ENCODE results near the gene CKB. TPM values are rescaled to one million over a fixed set of nuclear protein-coding genes. Genes with fewer than 3 reads are reported as not detected.

Gene CKB
- total RNA-seq, 1 experiment from 2014 or later, result 412 TPM

DNA sequence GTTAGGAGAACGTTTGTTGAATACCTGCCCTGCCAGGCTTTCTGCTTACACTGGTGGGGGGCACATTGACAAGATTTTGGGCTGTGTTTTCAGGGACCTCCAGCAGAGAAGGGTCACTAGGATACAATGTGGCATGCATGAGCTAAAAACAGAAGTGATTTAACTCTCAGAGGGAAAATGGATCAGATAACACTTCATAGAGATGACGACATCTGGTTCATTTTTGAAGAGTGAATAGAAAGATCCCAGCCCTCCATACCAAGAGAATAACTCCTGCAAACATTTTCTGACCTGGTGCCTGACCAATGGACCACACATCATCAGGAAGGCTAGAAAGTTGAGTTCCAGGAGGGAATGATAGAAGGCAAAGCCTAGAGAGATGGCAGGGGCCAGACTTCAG lies 33.7 kb downstream of the CKB start:
- peaks cover 14% of the 10 kb centered on the region for H3K36me3 ChIP-seq (replicated peaks; ENCODE audit: control insufficient read depth, insufficient read depth, low read length)

DNA sequence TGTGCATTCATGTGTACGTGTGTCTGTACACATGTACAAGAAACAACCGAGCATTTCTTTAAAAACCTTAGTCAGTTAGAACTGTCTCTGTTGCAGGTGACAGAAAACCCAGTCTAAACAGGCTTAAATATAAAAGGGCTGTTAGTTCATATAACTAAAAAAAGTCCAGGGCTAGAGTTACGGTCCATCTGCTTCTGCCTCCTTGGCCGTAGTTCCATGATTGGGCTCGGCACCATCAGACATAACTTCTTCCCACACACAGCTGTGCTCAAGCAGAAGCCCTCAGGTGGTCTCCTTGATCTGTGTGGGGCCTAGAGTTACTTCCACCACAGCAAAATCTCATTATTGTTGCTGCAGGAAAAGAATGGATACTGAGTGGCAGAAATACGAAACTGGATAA lies 34.6 kb downstream of the CKB start:
- Histone ChIP-seq H3K4me3 (ENCODE audit: insufficient read depth, low read depth, low read length) (no peak overlapping the region), H3K27me3 (ENCODE audit: control insufficient read depth, insufficient read depth, low read length) (no peaks in the 10 kb centered on the region), H3K36me3 (replicated peaks; ENCODE audit: control insufficient read depth, insufficient read depth, low read length) (peaks cover 14% of the 10 kb centered on the region)
- DNase-seq, result no peak

More for the DNA sequence above, 33.7 kb downstream of the CKB start:
- no peak for DNase-seq
- Histone ChIP-seq H3K27me3 (ENCODE audit: control insufficient read depth, insufficient read depth, low read length) (no peaks in the 10 kb centered on the region), H3K4me3 (ENCODE audit: insufficient read depth, low read depth, low read length) (no peak overlapping the region)

DNA sequence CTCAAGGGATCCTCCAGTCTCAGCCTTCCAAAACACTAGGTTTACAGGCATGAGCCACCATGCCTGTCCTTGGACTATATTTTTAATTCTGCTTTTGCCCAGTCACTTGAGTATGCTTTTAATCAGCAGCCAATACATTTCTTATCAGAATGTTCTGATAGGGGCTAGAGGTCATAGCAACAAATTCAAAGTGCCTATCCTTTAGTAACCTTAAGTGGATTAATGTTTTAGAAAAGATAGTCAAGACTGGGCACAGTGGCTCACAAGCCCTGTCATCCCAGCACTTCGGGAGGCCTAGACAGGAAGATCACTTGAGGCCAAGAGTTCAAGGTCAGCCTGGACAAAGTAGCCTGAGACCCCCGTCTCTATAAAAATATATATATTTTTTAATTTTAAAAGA lies 37.1 kb downstream of the CKB start:
- Histone ChIP-seq H3K27me3 (ENCODE audit: control insufficient read depth, insufficient read depth, low read length) (no peaks in the 10 kb centered on the region), H3K36me3 (replicated peaks; ENCODE audit: control insufficient read depth, insufficient read depth, low read length) (peaks cover 12% of the 10 kb centered on the region), H3K4me3 (ENCODE audit: insufficient read depth, low read depth, low read length) (no peak overlapping the region)
- no peak for DNase-seq

DNA sequence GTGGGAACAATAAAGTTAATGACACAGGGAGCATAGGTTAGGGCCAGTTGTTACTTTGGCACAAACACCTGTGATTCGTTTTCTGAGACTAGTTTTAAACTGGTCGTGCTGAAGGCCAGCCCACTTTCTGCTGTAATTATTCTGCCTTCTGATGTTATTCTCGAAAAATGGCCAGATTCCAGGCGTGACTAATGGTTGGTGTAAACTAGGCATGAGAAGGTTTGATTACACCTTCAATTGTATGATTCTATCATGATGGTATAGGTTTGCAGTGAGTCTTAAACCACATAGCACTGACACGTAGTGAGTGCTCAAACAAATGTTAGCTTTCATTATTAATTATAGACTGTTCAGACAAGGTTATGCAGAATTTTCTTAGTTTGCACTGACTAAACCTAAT lies 39.0 kb downstream of the CKB start:
- no peak for DNase-seq
- Histone ChIP-seq H3K4me3 (ENCODE audit: insufficient read depth, low read depth, low read length) (no peak overlapping the region), H3K27me3 (ENCODE audit: control insufficient read depth, insufficient read depth, low read length) (no peaks in the 10 kb centered on the region), H3K36me3 (replicated peaks; ENCODE audit: control insufficient read depth, insufficient read depth, low read length) (peaks cover 8% of the 10 kb centered on the region)

DNA sequence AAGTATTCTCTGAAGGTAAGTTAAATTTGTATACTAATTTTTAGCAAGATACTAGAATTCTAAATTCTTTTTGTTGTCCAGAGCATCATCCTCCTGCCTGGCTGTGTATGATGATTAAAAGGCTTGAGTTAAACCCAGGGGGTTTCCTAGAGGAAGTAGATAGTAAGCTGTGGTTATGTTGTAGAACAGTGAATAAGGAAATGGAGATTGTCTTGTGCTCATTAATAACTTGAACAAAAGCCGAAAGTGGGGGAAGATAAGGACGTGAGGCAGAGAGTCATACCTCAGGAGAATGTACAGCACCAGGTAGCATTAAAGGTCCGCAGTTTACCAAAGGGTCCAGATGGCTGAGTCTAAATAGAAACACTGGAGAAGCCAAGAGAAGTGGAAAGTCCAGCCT lies 42.0 kb downstream of the CKB start:
- DNase-seq, result no peak
- H3K36me3 ChIP-seq (replicated peaks; ENCODE audit: control insufficient read depth, insufficient read depth, low read length), result peaks cover 12% of the 10 kb centered on the region
- no peak overlapping the region for H3K4me3 ChIP-seq (ENCODE audit: insufficient read depth, low read depth, low read length)
- H3K27me3 ChIP-seq (ENCODE audit: control insufficient read depth, insufficient read depth, low read length), result no peaks in the 10 kb centered on the region

DNA sequence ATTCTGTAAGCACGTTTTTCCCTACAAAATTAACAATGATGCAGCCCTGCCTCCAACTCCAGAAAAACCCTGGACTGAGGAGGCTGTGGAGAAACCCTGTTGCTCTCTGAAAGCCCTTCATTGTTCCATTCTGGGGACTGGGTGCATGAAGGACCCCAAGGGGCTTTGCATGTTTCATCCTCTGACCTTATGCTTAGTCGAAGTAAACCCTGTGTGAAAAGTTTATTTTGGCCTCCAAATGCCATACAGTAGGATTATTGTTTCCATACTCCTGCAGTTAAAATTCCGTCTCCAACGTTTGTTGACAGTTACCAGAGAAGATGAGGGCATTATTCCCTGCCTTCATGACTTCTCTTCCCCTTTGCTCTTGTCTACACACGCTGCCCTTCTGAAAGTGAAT lies 46.0 kb downstream of the CKB start:
- Histone ChIP-seq H3K36me3 (replicated peaks; ENCODE audit: control insufficient read depth, insufficient read depth, low read length) (peaks cover 17% of the 10 kb centered on the region), H3K27me3 (ENCODE audit: control insufficient read depth, insufficient read depth, low read length) (no peaks in the 10 kb centered on the region), H3K4me3 (ENCODE audit: insufficient read depth, low read depth, low read length) (no peak overlapping the region)
- DNase-seq, result no peak

DNA sequence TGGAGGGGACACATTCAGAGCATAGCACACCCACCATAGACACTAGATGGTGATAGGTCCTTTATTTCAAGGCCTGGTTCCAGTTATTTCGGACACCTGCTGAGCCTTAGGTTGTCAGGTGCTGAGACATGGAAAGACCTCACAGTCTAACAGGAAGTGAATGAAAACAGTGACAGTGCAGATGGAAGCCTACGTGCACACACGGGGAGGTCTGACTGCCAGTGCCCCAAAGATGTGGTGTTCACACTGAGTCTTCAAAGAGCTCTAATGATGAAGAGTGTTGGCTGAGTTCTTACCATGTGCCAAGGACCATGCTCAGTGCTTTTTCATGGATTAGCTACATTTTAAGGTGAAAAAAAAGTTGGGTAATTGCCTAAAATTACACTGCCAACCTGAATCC lies 46.6 kb downstream of the CKB start:
- no peak for DNase-seq
- no peaks in the 10 kb centered on the region for H3K27me3 ChIP-seq (ENCODE audit: control insufficient read depth, insufficient read depth, low read length)
- no peak overlapping the region for H3K4me3 ChIP-seq (ENCODE audit: insufficient read depth, low read depth, low read length)
- H3K36me3 ChIP-seq (replicated peaks; ENCODE audit: control insufficient read depth, insufficient read depth, low read length), result peaks cover 19% of the 10 kb centered on the region

DNA sequence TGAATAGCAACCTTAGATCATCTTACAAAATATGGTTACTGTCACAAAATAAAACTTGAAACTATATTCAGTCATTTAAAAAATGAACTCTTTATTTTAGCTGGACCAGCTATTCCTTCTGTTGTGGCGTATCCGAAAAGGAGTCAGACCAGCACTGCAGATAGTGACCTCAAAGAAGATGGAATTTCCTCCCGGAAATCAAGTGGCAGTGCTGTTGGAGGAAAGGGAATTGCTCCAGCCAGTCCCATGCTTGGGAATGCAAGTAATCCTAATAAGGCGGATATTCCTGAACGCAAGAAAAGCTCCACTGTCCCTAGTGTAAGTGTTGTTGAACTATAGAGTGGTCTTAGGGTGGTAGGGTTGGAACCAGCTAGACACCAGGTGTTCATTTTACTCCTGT lies 47.7 kb downstream of the CKB start:
- no peak for DNase-seq
- Histone ChIP-seq H3K36me3 (replicated peaks; ENCODE audit: control insufficient read depth, insufficient read depth, low read length) (peaks cover 22% of the 10 kb centered on the region), H3K4me3 (ENCODE audit: insufficient read depth, low read depth, low read length) (no peak overlapping the region), H3K27me3 (ENCODE audit: control insufficient read depth, insufficient read depth, low read length) (no peaks in the 10 kb centered on the region)

DNA sequence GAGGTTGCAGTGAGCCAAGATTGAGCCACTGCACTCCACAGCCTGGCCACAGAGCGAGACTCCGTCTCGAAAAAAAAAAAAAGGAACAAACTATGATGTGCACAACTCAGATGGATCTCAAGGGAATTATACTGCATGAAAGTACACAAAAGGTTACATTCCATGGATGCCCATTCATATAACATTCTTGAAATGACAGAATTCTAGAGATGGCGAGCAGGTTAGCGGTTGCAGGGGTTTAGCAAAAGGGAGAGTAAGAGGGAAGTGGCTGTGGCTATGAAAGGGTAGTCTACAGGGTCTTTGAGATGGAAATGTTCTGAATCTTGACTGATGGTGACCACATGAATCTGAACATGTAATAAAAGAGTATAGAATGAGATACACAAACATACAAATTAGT lies 49.7 kb downstream of the CKB start:
- Histone ChIP-seq H3K27me3 (ENCODE audit: control insufficient read depth, insufficient read depth, low read length) (no peaks in the 10 kb centered on the region), H3K4me3 (ENCODE audit: insufficient read depth, low read depth, low read length) (no peak overlapping the region), H3K36me3 (replicated peaks; ENCODE audit: control insufficient read depth, insufficient read depth, low read length) (peaks cover 25% of the 10 kb centered on the region)
- no peak for DNase-seq

Other genes starting within 250 kb of the CKB start
- 165 and 167 TPM in 2 replicates for gene EIF5, start 188.6 kb downstream of the CKB start, total RNA-seq (2014; rRNA removed; shearing (Covaris generic))
- 66.0 and 66.8 TPM in 2 replicates for gene MARK3, start 137.4 kb downstream of the CKB start, total RNA-seq (2014; rRNA removed; shearing (Covaris generic))
- 13.4 and 14.1 TPM in 2 replicates for gene TRMT61A, start 6.4 kb upstream of the CKB start, total RNA-seq (2014; rRNA removed; shearing (Covaris generic))
- 16.6 and 17.7 TPM in 2 replicates for gene BAG5, start 39.8 kb upstream of the CKB start, total RNA-seq (2014; rRNA removed; shearing (Covaris generic))
- 15.8 and 17.4 TPM in 2 replicates for gene COA8, start 40.1 kb upstream of the CKB start, total RNA-seq (2014; rRNA removed; shearing (Covaris generic))
- gene KLC1, start 106.4 kb upstream of the CKB start, total RNA-seq (2014; rRNA removed; shearing (Covaris generic)), result 123 and 131 TPM in 2 replicates
- gene XRCC3, start 192.6 kb upstream of the CKB start, total RNA-seq (2014; rRNA removed; shearing (Covaris generic)), result 69.5 and 75.1 TPM in 2 replicates
- 52.8 and 60.9 TPM in 2 replicates for gene ZFYVE21, start 193.0 kb upstream of the CKB start, total RNA-seq (2014; rRNA removed; shearing (Covaris generic))

All from H7 (cell line).